Liver (tissue), 9 donors: ENCODE data around the gene B3GAT1. TPM values are rescaled to one million over a fixed set of nuclear protein-coding genes. Genes with fewer than 3 reads are reported as not detected.

Experiments used
- DNase-seq: peaks from one replicate; pipeline ENCODE4 v3.0.0-alpha.2; 2017; ENCODE audit warnings: low spot score
- H3K27ac ChIP-seq, 2 donors: one replicate each; pipeline ENCODE4 v1.7.0; 2013; ENCODE audit warnings: inconsistent platforms in 2 of 2, low read length in 2 of 2, control low read depth in 1 of 2, low read depth in 1 of 2, mild to moderate bottlenecking in 1 of 2
- H3K27me3 ChIP-seq, 4 donors: one replicate each; pipeline versions ENCODE4 v1.6.1 to v1.7.0; 2013; ENCODE audit warnings: low read length in 3 of 4, inconsistent platforms in 1 of 4, mild to moderate bottlenecking in 1 of 4, moderate library complexity in 1 of 4; ENCODE audit not compliant: control insufficient read depth in 4 of 4, insufficient read depth in 4 of 4
- H3K36me3 ChIP-seq, 4 donors: one replicate each; pipeline versions ENCODE4 v1.6.1 to v1.7.0; 2013; ENCODE audit warnings: low read length in 3 of 4, mild to moderate bottlenecking in 3 of 4, low read depth in 1 of 4, moderate library complexity in 1 of 4; ENCODE audit not compliant: control insufficient read depth in 4 of 4, insufficient read depth in 3 of 4
- H3K4me1 ChIP-seq, 4 donors: one replicate each; pipeline versions ENCODE4 v1.6.1 to v1.7.0; 2013; ENCODE audit warnings: low read length in 3 of 4, mild to moderate bottlenecking in 3 of 4, moderate library complexity in 1 of 4; ENCODE audit not compliant: control insufficient read depth in 4 of 4, insufficient read depth in 4 of 4
- H3K4me3 ChIP-seq, 3 donors: one replicate each; pipeline versions ENCODE4 v1.6.1 to v1.7.0; 2013; ENCODE audit warnings: low read length in 3 of 3, control low read depth in 1 of 3, low read depth in 1 of 3, mild to moderate bottlenecking in 1 of 3
- H3K9ac ChIP-seq, 2 donors: one replicate each; pipeline ENCODE4 v1.7.0; 2013; ENCODE audit warnings: low read length in 2 of 2, mild to moderate bottlenecking in 2 of 2, moderate library complexity in 2 of 2, control low read depth in 1 of 2, low read depth in 1 of 2
- H3K9me3 ChIP-seq, 4 donors: one replicate each; pipeline versions ENCODE4 v1.6.1 to v1.7.0; 2013; ENCODE audit warnings: low read length in 3 of 4; ENCODE audit not compliant: control insufficient read depth in 4 of 4
- EGR1 ChIP-seq, 2 donors: IDR thresholded peaks; 2 replicates each; pipeline ENCODE4 v1.6.1; 2016 to 2018; ENCODE audit warnings: antibody characterized with exemption in 2 of 2, low read depth in 2 of 2
- FOXA1 ChIP-seq: IDR thresholded peaks from 2 replicates; pipeline ENCODE4 v1.6.1; 2016; ENCODE audit warnings: antibody characterized with exemption
- FOXA2 ChIP-seq: IDR thresholded peaks from 2 replicates; pipeline ENCODE4 v1.6.1; 2016; ENCODE audit warnings: antibody characterized with exemption
- GABPA ChIP-seq, 2 donors: IDR thresholded peaks in 1 of 2; conservative IDR thresholded peaks in 1 of 2; 2 replicates each; pipeline ENCODE4 v1.6.1; 2016; ENCODE audit warnings: antibody characterized with exemption in 2 of 2, mild to moderate bottlenecking in 1 of 2, moderate library complexity in 1 of 2
- HNF4A ChIP-seq, 2 donors: conservative IDR thresholded peaks; 2 replicates each; pipeline ENCODE4 v1.6.1; 2016; ENCODE audit warnings: antibody characterized with exemption in 2 of 2, mild to moderate bottlenecking in 2 of 2
- HNF4G ChIP-seq: IDR thresholded peaks from 2 replicates; pipeline ENCODE4 v1.6.1; 2016; ENCODE audit warnings: antibody characterized with exemption
- RAD21 ChIP-seq, 2 donors: IDR thresholded peaks; 2 replicates each; pipeline ENCODE4 v1.6.1; 2016; ENCODE audit warnings: antibody characterized with exemption in 2 of 2, mild to moderate bottlenecking in 2 of 2
- RXRA ChIP-seq, 2 donors: IDR thresholded peaks; 2 replicates each; pipeline ENCODE4 v1.6.1; 2017 to 2018; ENCODE audit warnings: antibody characterized with exemption in 2 of 2, mild to moderate bottlenecking in 1 of 2
- SP1 ChIP-seq: IDR thresholded peaks from 2 replicates; pipeline ENCODE4 v1.6.1; 2018; ENCODE audit warnings: antibody characterized with exemption, mild to moderate bottlenecking
- TAF1 ChIP-seq: conservative IDR thresholded peaks from 2 replicates; pipeline ENCODE4 v1.6.1; 2016; ENCODE audit warnings: antibody characterized with exemption, mild to moderate bottlenecking
- YY1 ChIP-seq: IDR thresholded peaks from 2 replicates; pipeline ENCODE4 v1.6.1; 2016; ENCODE audit warnings: antibody characterized with exemption, mild to moderate bottlenecking
- WGBS: extraction: QIAGEN DNeasy Blood & Tissue Kit; methylation state at CpG from one replicate; pipeline ENCODE4 v1.1.7; 2013; 5-methylcytosine and 5-hydroxymethylcytosine counted together
- polyA plus RNA-seq, 2 donors: library from polyadenylated mRNA; stranded (reverse) in 1 of 2; unstranded in 1 of 2; fragments of 200-250 nt in 1 of 2; fragments of >200 nt in 1 of 2; fragmentation: Nextera tagmentation in 1 of 2; extraction: Ambion mirVana in 1 of 2; gene quantifications; one replicate each; pipeline versions ENCODE4 v1.2.1 to v1.2.3, GENCODE V29; 2013 to 2015
- total RNA-seq, 2 donors: library from RNA; depleted of rRNA; stranded (reverse); fragments of >200 nt; gene quantifications; one replicate each; pipeline ENCODE4 v1.2.3, GENCODE V29; 2014
- TF ChIP-seq, protein P1 (sequence below): IDR thresholded peaks from 2 replicates; pipeline ENCODE4 v1.6.1; 2016; ENCODE audit warnings: antibody characterized with exemption, mild to moderate bottlenecking
- TF ChIP-seq, protein P2 (sequence below): IDR thresholded peaks from 2 replicates; pipeline ENCODE4 v1.6.1; 2016; ENCODE audit warnings: antibody characterized with exemption
- donor health status: healthy.
- donor health status: healthy.
- donor health status: healthy.
- donor health status: healthy.
- donor health status: healthy.

B3GAT1 gene
- total and polyA plus RNA-seq, 4 donors = 0.13 to 6.6 (median 0.25) TPM; not detected in 1

DNA sequence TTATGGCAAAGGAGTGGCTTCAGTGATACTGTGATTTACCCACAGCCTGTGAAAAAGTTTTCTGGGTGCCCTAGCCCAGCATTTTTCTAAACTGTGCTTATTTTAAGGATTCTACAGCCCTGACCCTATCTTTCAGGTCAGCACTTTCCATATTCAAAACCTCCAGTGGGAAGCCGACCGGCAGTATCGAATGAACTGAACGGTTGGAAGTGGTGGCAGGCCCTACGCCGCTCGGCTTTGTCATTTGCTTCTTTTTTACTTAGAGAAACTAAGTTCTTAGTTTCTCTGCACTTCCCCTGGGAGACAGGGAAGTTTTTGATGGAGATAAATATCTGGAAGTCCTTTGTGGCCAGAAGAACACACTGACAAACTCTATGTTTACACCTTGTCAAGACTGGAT is 79.3 kb downstream of the B3GAT1 start:
- Histone ChIP-seq H3K9ac (no peak overlapping the region), H3K4me1 (peaks cover 4 to 13% (median 10%) of the 10 kb centered on the region in 4 donors), H3K27me3 (no peaks in the 10 kb centered on the region), H3K36me3 (no peaks in the 10 kb centered on the region), H3K27ac (no peak overlapping the region), H3K9me3 (no peaks in the 10 kb centered on the region), H3K4me3 (no peak overlapping the region)
- TF ChIP-seq SP1 (no peak), GABPA (IDR thresholded peaks at IDR 0.05 in 1 of 2, conservative IDR thresholded peaks at IDR 0.05 in 1 of 2) (no peak), FOXA2 (no peak)
- DNase-seq = no peak
- WGBS = 79% methylated on average over 7 of the region's 7 CpGs

DNA sequence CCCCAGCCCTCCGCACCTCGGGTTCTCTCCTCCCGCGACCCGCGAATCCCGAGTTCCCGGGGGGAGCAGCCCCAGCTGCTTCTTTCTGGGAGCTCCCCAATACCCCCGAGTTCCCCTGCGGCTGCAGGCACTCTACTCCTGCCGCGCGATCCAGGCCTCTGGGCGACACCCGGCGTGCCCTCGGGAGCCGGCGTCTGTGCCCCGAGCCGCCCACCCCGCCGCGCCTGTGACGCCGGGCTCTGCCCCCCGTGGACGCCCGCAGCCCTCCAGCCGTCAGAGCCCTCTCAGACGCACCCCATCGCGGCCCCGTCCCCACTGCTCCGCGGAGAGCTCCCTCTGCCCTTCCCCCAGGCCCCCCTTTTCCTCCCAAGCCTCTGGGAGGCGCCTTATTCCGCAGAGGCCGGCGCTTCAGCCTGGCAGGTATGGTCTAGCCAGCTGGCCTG is 79.8 kb downstream of the B3GAT1 start:
- Histone ChIP-seq H3K27me3 (no peaks in the 10 kb centered on the region), H3K4me1 (peaks cover 4 to 13% (median 10%) of the 10 kb centered on the region in 4 donors), H3K27ac (no peak overlapping the region), H3K36me3 (no peaks in the 10 kb centered on the region), H3K9me3 (no peaks in the 10 kb centered on the region), H3K9ac (no peak overlapping the region), H3K4me3 (peak overlapping the region in 2 of 3 donors; percentile 43 to 64)
- WGBS = 9% methylated on average over 40 of the region's 40 CpGs
- DNase-seq = no peak
- no peak for TF ChIP-seq YY1
- TF ChIP-seq TAF1 = no peak
- no peak for TF ChIP-seq GABPA (IDR thresholded peaks at IDR 0.05 in 1 of 2, conservative IDR thresholded peaks at IDR 0.05 in 1 of 2)
- TF ChIP-seq HNF4A (conservative IDR thresholded peaks at IDR 0.05) = no peak
- TF ChIP-seq, protein P1, sequence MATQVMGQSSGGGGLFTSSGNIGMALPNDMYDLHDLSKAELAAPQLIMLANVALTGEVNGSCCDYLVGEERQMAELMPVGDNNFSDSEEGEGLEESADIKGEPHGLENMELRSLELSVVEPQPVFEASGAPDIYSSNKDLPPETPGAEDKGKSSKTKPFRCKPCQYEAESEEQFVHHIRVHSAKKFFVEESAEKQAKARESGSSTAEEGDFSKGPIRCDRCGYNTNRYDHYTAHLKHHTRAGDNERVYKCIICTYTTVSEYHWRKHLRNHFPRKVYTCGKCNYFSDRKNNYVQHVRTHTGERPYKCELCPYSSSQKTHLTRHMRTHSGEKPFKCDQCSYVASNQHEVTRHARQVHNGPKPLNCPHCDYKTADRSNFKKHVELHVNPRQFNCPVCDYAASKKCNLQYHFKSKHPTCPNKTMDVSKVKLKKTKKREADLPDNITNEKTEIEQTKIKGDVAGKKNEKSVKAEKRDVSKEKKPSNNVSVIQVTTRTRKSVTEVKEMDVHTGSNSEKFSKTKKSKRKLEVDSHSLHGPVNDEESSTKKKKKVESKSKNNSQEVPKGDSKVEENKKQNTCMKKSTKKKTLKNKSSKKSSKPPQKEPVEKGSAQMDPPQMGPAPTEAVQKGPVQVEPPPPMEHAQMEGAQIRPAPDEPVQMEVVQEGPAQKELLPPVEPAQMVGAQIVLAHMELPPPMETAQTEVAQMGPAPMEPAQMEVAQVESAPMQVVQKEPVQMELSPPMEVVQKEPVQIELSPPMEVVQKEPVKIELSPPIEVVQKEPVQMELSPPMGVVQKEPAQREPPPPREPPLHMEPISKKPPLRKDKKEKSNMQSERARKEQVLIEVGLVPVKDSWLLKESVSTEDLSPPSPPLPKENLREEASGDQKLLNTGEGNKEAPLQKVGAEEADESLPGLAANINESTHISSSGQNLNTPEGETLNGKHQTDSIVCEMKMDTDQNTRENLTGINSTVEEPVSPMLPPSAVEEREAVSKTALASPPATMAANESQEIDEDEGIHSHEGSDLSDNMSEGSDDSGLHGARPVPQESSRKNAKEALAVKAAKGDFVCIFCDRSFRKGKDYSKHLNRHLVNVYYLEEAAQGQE = no peak
- no peak for TF ChIP-seq EGR1 (IDR thresholded peaks at IDR 0.05; ENCODE audit: low read depth in 2 of 2)
- TF ChIP-seq, protein P2, sequence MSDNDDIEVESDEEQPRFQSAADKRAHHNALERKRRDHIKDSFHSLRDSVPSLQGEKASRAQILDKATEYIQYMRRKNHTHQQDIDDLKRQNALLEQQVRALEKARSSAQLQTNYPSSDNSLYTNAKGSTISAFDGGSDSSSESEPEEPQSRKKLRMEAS = no peak
- no peak for TF ChIP-seq RXRA (IDR thresholded peaks at IDR 0.05)
- TF ChIP-seq RAD21 (IDR thresholded peaks at IDR 0.05) = no peak
- TF ChIP-seq FOXA1 = no peak
- no peak for TF ChIP-seq FOXA2

DNA sequence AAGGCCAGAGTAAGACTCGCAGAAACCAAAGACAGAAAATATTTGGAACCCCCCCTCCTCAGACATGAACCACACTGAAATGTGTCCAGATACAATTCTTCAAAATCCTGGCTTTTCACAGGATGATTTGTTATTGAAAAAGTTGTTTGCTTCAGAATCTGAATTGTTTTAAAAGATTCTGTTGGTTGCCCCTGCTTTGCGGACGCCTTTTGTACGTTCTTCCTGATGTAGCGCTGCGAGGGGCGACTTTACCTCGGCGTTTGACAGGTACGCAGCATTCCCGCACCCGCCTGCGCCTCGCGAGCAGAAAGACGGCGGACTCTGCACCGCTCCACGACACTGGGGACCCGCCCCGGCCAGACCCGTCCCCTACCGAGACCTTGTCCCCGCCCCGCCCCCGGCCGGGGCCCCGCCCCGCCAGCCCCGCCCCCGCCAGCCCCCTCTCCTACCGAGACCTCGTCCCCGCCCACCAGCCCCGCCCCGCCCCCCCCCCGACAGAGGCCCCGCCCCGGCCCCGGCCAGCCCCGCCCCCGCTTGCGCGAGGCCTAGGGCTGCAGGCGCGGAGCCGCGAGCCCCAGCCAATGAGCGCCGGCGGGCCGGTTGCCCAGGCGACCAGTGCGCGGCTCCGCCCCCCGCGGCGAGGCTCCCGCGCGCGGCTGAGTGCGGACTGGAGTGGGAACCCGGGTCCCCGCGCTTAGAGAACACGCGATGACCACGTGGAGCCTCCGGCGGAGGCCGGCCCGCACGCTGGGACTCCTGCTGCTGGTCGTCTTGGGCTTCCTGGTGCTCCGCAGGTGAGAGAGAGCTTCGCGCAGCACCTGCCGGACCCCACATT is 80.5 kb downstream of the B3GAT1 start, which contains the start of gene GLB1L2:
Gene GLB1L2, plus strand, starts transcription at position 635 of the 835 bp plus-strand sequence. Its CDS starts 74 bp downstream, at position 709.
- TF ChIP-seq YY1 (no peak), TAF1 (no peak), RAD21 (IDR thresholded peaks at IDR 0.05) (no peak), HNF4A (conservative IDR thresholded peaks at IDR 0.05) (peak; percentile 61 to 72), SP1 (peak; percentile 20), FOXA2 (no peak), GABPA (IDR thresholded peaks at IDR 0.05 in 1 of 2, conservative IDR thresholded peaks at IDR 0.05 in 1 of 2) (no peak), HNF4G (no peak)
- no peaks in the 10 kb centered on the region for H3K27me3 ChIP-seq

More for the DNA sequence above, 80.5 kb downstream of the B3GAT1 start, which contains the start of gene GLB1L2:
- peaks cover 4 to 13% (median 10%) of the 10 kb centered on the region in 4 donors for H3K4me1 ChIP-seq
- peak within 1 kb of the TSS in 2 of 3 donors; percentile 43 to 64 for H3K4me3 ChIP-seq
- peak; percentile 85 for DNase-seq
- 2% methylated on average over 80 of the region's 80 CpGs for WGBS
- H3K27ac ChIP-seq = no peak within 1 kb of the TSS
- H3K36me3 ChIP-seq = no peaks in the 10 kb centered on the region
- no peaks in the 10 kb centered on the region for H3K9me3 ChIP-seq
- peak within 1 kb of the TSS; percentile 10 to 12 for H3K9ac ChIP-seq
